SU-DHL-6 (cell line): ENCODE measurements around the gene TCP10L.

Source experiments
- H2AFZ ChIP-seq: fragments of 200-600 bp; sonication (generic); 2 replicates; pipeline ENCODE4 v1.6.1; 2014; ENCODE audit warnings: low read depth, mild to moderate bottlenecking, moderate library complexity, mixed read lengths, antibody characterized with exemption, low read length; ENCODE audit not compliant: severe bottlenecking
- H3F3A ChIP-seq: fragments of 200-600 bp; shearing (Covaris generic); 2 replicates; pipeline ENCODE4 v1.6.0; 2016; ENCODE audit warnings: antibody characterized with exemption, mild to moderate bottlenecking; ENCODE audit not compliant: insufficient read depth
- H3K27ac ChIP-seq: fragments of 200-600 bp; sonication (generic); 2 replicates; pipeline ENCODE4 v1.5.1; 2016; ENCODE audit warnings: low read depth, mild to moderate bottlenecking, low read length, moderate library complexity, mixed read lengths
- H3K27me3 ChIP-seq: fragments of 200-600 bp; sonication (generic), shearing (Covaris generic); 2 replicates; pipeline ENCODE4 v1.6.0; 2014; ENCODE audit warnings: mild to moderate bottlenecking, low read length
- H3K36me3 ChIP-seq: fragments of 200-600 bp; sonication (generic); 2 replicates; pipeline ENCODE4 v1.6.1; 2014; ENCODE audit warnings: mild to moderate bottlenecking, low read length, mixed read lengths
- H3K4me2 ChIP-seq: fragments of 300-600, 200-600 bp; shearing (Covaris generic), sonication (generic); 2 replicates; pipeline ENCODE4 v1.6.0; 2014; ENCODE audit warnings: low read length, low read depth, mild to moderate bottlenecking; ENCODE audit not compliant: poor library complexity, severe bottlenecking
- H3K4me3 ChIP-seq: fragments of 200-600 bp; sonication (generic); 2 replicates; pipeline ENCODE4 v1.5.1; 2014; ENCODE audit warnings: antibody characterized with exemption, low read length, mild to moderate bottlenecking, mixed read lengths; ENCODE audit not compliant: insufficient read depth, poor library complexity, severe bottlenecking
- H3K79me2 ChIP-seq: fragments of 200-600 bp; sonication (generic); 2 replicates; pipeline ENCODE4 v1.6.1; 2014; ENCODE audit warnings: mild to moderate bottlenecking, low read length, moderate library complexity; ENCODE audit not compliant: insufficient read depth
- H3K9ac ChIP-seq: fragments of 200-600 bp; sonication (generic); 2 replicates; pipeline ENCODE4 v1.7.0; 2014; ENCODE audit warnings: mild to moderate bottlenecking, low read length
- H3K9me2 ChIP-seq: fragments of 200-600 bp; sonication (generic); replicated peaks from 2 replicates; pipeline ENCODE4 v1.6.1; 2014; ENCODE audit warnings: low read length; ENCODE audit not compliant: insufficient read depth
- H3K9me3 ChIP-seq: fragments of 200-600 bp; sonication (generic); 2 replicates; pipeline ENCODE4 v1.6.1; 2014; ENCODE audit warnings: low read length, mixed read lengths; ENCODE audit not compliant: insufficient read depth
- H4K20me1 ChIP-seq: fragments of 200-600 bp; sonication (generic); 2 replicates; pipeline ENCODE4 v1.6.1; 2014; ENCODE audit warnings: low read depth, mild to moderate bottlenecking, antibody characterized with exemption, low read length, moderate library complexity, mixed read lengths
- CTCF ChIP-seq: fragments of 200-600 bp; sonication (generic); IDR thresholded peaks from one replicate; pipeline ENCODE4 v1.5.1; 2017; ENCODE audit warnings: antibody characterized with exemption, mild to moderate bottlenecking, low read length, moderate library complexity; ENCODE audit not compliant: insufficient read depth, poor library complexity, severe bottlenecking
- EZH2phosphoT487 ChIP-seq: fragments of 200-600 bp; sonication (generic), shearing (Covaris generic); conservative IDR thresholded peaks from 2 replicates; pipeline ENCODE4 v1.6.1; 2018; ENCODE audit warnings: mild to moderate bottlenecking, antibody characterized with exemption, low read length, moderate library complexity, mixed read lengths

Gene TCP10L

GRCh38 chr21:32584472-32584871, 851 bp downstream of the TCP10L start:
- TF ChIP-seq CTCF (no peak), EZH2phosphoT487 (no peak)
- no peak overlapping the region for H3K27ac ChIP-seq

GRCh38 chr21:32581732-32582131, 3.6 kb downstream of the TCP10L start:
- H3K27ac ChIP-seq, result no peak overlapping the region
- H3K27me3 ChIP-seq, result no peaks in the 10 kb centered on the region
- H3K9me3 ChIP-seq, result no peaks in the 10 kb centered on the region
- no peaks in the 10 kb centered on the region for H3K9me2 ChIP-seq
- H3K4me3 ChIP-seq, result no peak overlapping the region
- no peak overlapping the region for H3K9ac ChIP-seq
- no peak for TF ChIP-seq EZH2phosphoT487
- TF ChIP-seq CTCF, result no peak
- no peaks in the 10 kb centered on the region for H3K79me2 ChIP-seq
- H2AFZ ChIP-seq, result no peak overlapping the region
- no peaks in the 10 kb centered on the region for H3F3A ChIP-seq
- no peaks in the 10 kb centered on the region for H4K20me1 ChIP-seq
- H3K4me2 ChIP-seq, result no peak overlapping the region
- H3K36me3 ChIP-seq, result no peaks in the 10 kb centered on the region

More at GRCh38 chr21:32584472-32584871, 851 bp downstream of the TCP10L start:
- Histone ChIP-seq H3K27me3 (no peaks in the 10 kb centered on the region), H2AFZ (no peak overlapping the region), H3K4me2 (no peak overlapping the region), H3K79me2 (no peaks in the 10 kb centered on the region), H3K36me3 (no peaks in the 10 kb centered on the region), H3K9me2 (no peaks in the 10 kb centered on the region), H4K20me1 (no peaks in the 10 kb centered on the region), H3K4me3 (no peak overlapping the region), H3F3A (no peaks in the 10 kb centered on the region), H3K9ac (no peak overlapping the region), H3K9me3 (no peaks in the 10 kb centered on the region)

GRCh38 chr21:32580949-32581348, 4.4 kb downstream of the TCP10L start:
- H3K9ac ChIP-seq, result no peak overlapping the region
- H3K27ac ChIP-seq, result no peak overlapping the region
- no peaks in the 10 kb centered on the region for H3K27me3 ChIP-seq
- no peaks in the 10 kb centered on the region for H3K36me3 ChIP-seq
- no peaks in the 10 kb centered on the region for H3F3A ChIP-seq
- H3K79me2 ChIP-seq, result no peaks in the 10 kb centered on the region
- H4K20me1 ChIP-seq, result no peaks in the 10 kb centered on the region
- TF ChIP-seq CTCF, result no peak
- TF ChIP-seq EZH2phosphoT487, result no peak
- H2AFZ ChIP-seq, result no peak overlapping the region
- H3K9me3 ChIP-seq, result no peaks in the 10 kb centered on the region
- no peaks in the 10 kb centered on the region for H3K9me2 ChIP-seq
- no peak overlapping the region for H3K4me3 ChIP-seq
- H3K4me2 ChIP-seq, result no peak overlapping the region
